ENCODE measurements around the gene NUTM2B.
A peak's percentile ranks its signal among the peaks of the same experiment; 100 is the strongest.
"Not testable (repeated sequence)": the region's sequence is repeated elsewhere in the genome, so short reads cannot be mapped to it uniquely, and the experiment has no call there.

The NUTM2B gene

GRCh38 chr10:79702927-79703326 lies at the start of gene NUTM2B:
TSS of gene NUTM2B (plus strand) at chr10:79703227. CDS start at chr10:79703610, 383 bp downstream.
- not testable (repeated sequence) for DNase-seq (ENCODE audit: low read depth in 2 of 2)

- not testable (repeated sequence) for DNase-seq (ENCODE audit: low read depth in 2 of 2)
Observed at GRCh38 chr10:79663287-79663686, 39.7 kb upstream of the NUTM2B start.

GRCh38 chr10:79664686-79665085 lies 38.3 kb upstream of the NUTM2B start:
- not testable (repeated sequence) for DNase-seq (ENCODE audit: low read depth in 2 of 2)

- not testable (repeated sequence) for DNase-seq (ENCODE audit: low read depth in 2 of 2)
Observed at GRCh38 chr10:79669248-79669788, 33.7 kb upstream of the NUTM2B start.

- DNase-seq (ENCODE audit: low read depth in 2 of 2) = not testable (repeated sequence)
Observed at GRCh38 chr10:79674878-79675277, 28.1 kb upstream of the NUTM2B start.

- not testable (repeated sequence) for DNase-seq (ENCODE audit: low read depth in 2 of 2)
Observed at GRCh38 chr10:79683026-79683883, 19.8 kb upstream of the NUTM2B start.

GRCh38 chr10:79683884-79684720 lies 18.9 kb upstream of the NUTM2B start:
- DNase-seq (ENCODE audit: low read depth in 2 of 2) = not testable (repeated sequence)

GRCh38 chr10:79685044-79685685 lies 17.9 kb upstream of the NUTM2B start:
- peak; percentile 12 to 29 for DNase-seq (ENCODE audit: low read depth in 2 of 2)

- DNase-seq (ENCODE audit: low read depth in 2 of 2) = not testable (repeated sequence)
Observed at GRCh38 chr10:79686595-79686994, 16.4 kb upstream of the NUTM2B start.

GRCh38 chr10:79687406-79688150 lies 15.4 kb upstream of the NUTM2B start:
- DNase-seq (ENCODE audit: low read depth in 2 of 2) = not testable (repeated sequence)

GRCh38 chr10:79688798-79689197 lies 14.2 kb upstream of the NUTM2B start:
- DNase-seq (ENCODE audit: low read depth in 2 of 2) = not testable (repeated sequence)

GRCh38 chr10:79696596-79696995 lies 6.4 kb upstream of the NUTM2B start:
- DNase-seq (ENCODE audit: low read depth in 2 of 2) = not testable (repeated sequence)

- DNase-seq (ENCODE audit: low read depth in 2 of 2) = not testable (repeated sequence)
Observed at GRCh38 chr10:79697141-79697540, 5.9 kb upstream of the NUTM2B start.

GRCh38 chr10:79700381-79700944 lies 2.6 kb upstream of the NUTM2B start:
- DNase-seq (ENCODE audit: low read depth in 2 of 2) = not testable (repeated sequence)

- not testable (repeated sequence) for DNase-seq (ENCODE audit: low read depth in 2 of 2)
Observed at GRCh38 chr10:79707017-79707416, 4.0 kb downstream of the NUTM2B start.

- not testable (repeated sequence) for DNase-seq (ENCODE audit: low read depth in 2 of 2)
Observed at GRCh38 chr10:79714976-79715375, 11.9 kb downstream of the NUTM2B start.

- not testable (repeated sequence) for DNase-seq (ENCODE audit: low read depth in 2 of 2)
Observed at GRCh38 chr10:79716917-79717579, 14.0 kb downstream of the NUTM2B start.

- not testable (repeated sequence) for DNase-seq (ENCODE audit: low read depth in 2 of 2)
Observed at GRCh38 chr10:79720000-79720399, 17.0 kb downstream of the NUTM2B start.

- DNase-seq (ENCODE audit: low read depth in 2 of 2) = not testable (repeated sequence)
Observed at GRCh38 chr10:79726620-79727019, 23.6 kb downstream of the NUTM2B start.

GRCh38 chr10:79744844-79745243 lies 41.8 kb downstream of the NUTM2B start:
- DNase-seq (ENCODE audit: low read depth in 2 of 2) = not testable (repeated sequence)

Data from activated CD4-positive, alpha-beta T cell treated with anti-CD3 and anti-CD28 coated beads for 24 hours (primary cell).